ENCODE data around the gene RGS11.

DNA sequence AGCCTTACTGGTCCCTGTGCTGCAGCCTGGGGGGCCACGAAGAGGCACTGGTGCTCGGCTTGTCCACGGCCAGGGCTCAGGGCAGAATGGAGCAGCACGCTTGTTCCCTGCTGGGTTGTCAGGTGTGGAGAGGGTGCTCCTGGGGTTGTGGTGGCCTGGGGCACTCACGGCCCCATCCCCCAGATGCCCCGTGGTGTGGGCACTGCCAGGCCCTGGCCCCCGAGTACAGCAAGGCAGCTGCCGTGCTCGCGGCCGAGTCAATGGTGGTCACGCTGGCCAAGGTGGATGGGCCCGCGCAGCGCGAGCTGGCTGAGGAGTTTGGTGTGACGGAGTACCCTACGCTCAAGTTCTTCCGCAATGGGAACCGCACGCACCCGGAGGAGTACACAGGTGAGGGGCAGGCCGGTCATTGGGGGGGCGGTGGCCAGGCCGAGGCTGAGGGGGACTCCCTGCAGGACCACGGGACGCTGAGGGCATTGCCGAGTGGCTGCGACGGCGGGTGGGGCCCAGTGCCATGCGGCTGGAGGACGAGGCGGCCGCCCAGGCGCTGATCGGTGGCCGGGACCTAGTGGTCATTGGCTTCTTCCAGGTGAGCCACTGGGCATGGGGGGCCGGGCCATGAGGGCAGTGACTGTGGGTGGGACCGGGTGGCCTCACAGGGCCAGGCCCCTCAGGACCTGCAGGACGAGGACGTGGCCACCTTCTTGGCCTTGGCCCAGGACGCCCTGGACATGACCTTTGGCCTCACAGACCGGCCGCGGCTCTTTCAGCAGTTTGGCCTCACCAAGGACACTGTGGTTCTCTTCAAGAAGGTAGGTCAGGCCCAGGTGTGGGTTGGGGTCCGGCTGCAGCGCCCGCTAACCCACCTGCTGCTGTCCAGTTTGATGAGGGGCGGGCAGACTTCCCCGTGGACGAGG is 8.7 kb upstream of the RGS11 start:
- TF ChIP-seq, protein P1, sequence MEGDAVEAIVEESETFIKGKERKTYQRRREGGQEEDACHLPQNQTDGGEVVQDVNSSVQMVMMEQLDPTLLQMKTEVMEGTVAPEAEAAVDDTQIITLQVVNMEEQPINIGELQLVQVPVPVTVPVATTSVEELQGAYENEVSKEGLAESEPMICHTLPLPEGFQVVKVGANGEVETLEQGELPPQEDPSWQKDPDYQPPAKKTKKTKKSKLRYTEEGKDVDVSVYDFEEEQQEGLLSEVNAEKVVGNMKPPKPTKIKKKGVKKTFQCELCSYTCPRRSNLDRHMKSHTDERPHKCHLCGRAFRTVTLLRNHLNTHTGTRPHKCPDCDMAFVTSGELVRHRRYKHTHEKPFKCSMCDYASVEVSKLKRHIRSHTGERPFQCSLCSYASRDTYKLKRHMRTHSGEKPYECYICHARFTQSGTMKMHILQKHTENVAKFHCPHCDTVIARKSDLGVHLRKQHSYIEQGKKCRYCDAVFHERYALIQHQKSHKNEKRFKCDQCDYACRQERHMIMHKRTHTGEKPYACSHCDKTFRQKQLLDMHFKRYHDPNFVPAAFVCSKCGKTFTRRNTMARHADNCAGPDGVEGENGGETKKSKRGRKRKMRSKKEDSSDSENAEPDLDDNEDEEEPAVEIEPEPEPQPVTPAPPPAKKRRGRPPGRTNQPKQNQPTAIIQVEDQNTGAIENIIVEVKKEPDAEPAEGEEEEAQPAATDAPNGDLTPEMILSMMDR (IDR thresholded peaks at IDR 0.05), result no peak
- TF ChIP-seq POLR2A (IDR thresholded peaks at IDR 0.05; ENCODE audit: low read depth) (no peak), EP300 (IDR thresholded peaks at IDR 0.05) (no peak), POLR2AphosphoS5 (IDR thresholded peaks at IDR 0.05) (no peak)
